Activated CD4-positive, CD25-positive, alpha-beta regulatory T cell treated with anti-CD3 and anti-CD28 coated beads, Interleukin-2, amount 50 U/mL, for 72 hours (primary cell): Measurements from ENCODE around the gene ATF7IP.

Experiments used
- DNase-seq: peaks from one replicate; pipeline ENCODE4 v3.0.0; 2021

The ATF7IP gene

DNA sequence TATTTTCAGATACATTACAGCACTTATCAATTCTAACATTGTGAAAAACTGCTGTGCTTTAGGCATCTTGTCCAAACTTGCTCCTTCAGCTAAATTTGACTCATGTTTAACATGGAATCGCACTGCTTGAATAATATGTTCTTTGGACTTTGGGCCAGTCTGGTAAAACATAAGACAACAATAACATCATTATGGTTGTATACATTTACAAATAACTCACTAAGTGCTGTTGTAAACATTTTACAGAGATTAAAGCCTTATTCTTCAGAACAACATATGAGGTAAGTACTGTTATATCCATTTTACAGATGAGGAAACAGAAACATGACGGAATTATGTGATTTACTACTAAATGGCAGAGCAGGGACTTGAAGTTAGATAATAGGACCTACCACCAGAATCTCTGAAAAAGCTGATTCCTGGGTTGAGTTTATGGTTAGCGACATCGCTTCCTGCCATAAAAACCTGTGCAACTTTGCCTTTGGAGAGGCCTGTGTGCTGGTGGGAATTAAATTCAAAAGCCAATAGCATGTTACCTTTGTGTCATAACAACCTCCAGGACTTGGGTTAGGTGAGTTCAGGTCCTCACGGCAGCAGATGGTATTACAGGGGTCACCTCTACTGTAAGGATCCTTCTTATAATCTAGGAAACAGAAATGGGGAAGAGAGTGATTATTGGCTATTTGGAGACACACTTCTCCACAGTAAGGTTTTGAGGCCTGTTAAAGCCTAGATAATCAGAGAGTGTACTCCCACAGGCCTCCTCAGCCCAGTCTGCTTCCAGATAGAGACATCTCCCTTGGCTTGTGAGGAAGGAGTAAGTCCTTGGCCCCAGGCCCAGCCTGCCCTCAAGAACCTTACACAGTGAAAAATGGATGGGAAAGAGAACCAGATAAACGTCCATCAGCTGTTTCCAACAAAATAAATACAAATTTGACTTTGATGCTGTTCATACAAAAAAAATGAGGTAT, 140.4 kb downstream of the ATF7IP start:
- no peak for DNase-seq

GRCh38 chr12:14510574-14510973, 145.1 kb downstream of the ATF7IP start:
- no peak for DNase-seq

DNA sequence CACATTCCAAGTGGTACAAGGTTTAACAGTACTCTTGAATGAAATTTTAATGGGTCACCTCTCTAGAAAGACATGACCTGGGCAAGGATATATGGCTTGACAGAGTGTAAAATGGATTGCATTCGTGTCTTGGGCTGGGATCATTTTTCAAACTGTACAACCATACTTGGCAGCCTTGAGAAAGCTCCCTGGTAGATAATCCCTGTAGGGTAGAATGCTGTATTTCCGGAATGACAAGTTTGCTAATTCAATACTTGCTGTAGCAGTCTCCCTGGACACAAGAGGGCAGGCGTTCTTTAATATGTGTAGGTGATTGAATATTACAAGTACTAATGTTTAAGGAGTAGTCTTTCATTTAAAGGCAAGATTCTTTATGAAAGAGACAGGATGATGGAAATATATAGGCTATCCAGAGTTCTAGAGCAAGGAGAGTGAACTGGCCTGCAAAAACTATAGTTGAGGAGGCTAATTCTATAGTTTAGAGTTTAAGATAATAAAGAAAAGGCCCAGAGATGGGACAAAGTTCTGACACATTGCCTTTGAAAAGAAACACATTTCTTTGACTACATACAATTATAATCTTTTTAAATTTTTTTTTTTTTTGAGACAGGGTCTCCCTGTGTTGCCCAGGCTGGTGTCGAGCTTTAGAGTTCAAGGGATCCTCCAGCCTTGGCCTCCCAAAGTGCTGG, 148.8 kb downstream of the ATF7IP start:
- DNase-seq, result no peak

DNA sequence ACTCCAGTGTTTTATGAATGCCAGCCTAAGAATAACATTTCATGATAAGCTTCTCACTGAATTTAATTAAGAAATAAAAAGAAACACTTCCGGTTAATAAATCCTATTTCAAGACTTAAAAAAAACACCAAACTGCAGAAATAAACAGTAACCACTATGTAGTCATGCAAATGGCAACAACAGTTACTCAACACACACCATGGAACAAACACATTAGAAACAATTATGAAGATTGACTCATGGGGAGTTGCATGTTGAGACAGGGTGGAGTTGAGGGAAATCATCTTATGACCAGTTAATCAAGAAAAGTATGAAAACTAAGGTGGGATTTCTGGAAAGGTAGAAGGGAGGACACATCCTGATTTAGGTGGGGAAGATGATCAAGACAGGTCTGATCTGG, 149.5 kb downstream of the ATF7IP start:
- DNase-seq, result no peak

DNA sequence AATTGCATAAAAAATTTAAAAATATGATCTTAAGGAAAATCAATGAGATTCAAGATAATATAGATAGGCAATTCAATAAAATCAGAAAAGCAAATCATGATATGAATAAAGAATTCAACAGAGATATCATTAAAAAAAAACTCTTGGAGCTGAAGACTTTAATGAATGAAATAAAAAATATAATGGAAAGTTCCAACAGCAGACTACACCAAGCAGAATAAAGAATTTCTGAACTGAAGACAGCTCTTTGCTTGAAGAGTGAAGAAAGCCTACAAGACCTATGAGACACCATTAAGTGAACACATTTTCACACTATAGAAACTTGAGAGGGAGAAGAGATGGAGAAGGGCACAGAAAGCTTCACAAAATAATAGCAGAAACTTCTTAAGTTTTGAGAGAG, 156.3 kb downstream of the ATF7IP start:
- DNase-seq, result no peak

DNA sequence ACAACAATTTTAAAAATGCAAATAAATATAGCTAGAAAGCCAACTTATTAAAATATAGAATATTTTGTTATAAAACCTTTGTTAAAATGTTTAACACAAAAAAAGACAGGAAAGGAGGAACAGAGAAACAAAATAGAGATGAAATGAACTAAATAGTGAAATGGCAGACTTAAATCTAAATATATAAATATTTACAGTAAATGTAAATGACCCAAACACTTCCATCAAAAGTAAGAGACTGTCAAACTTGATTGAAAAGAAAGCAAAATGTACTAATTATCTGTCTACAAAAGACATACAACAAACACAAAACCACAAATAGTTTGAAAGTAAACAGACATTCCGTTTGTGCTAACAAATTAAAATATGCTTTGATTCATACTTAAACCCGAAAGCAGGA, 160.5 kb downstream of the ATF7IP start:
- no peak for DNase-seq

DNA sequence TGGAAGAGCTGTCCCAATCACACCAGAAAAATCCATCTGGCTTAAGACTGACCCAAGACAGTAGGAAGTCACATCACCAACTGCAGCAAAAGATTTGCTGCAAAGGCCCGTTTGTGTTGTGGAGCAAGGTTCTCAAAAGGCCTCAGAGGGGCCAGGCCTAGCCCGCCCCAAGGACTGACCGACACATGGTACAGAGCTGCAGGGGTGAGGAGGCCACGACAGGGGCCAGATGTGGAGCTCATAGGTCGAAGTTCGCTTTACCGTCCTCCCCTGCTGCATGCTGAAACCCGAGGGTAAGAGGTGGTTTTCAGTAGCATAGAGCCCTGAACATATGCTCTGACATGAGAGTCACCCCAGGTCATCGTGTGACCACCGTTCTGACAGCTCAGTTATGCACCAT, 166.7 kb downstream of the ATF7IP start:
- no peak for DNase-seq

- no peak for DNase-seq
Observed at GRCh38 chr12:14537088-14537487, 171.6 kb downstream of the ATF7IP start.

- no peak for DNase-seq
Observed at GRCh38 chr12:14540801-14541462, 175.4 kb downstream of the ATF7IP start.

DNA sequence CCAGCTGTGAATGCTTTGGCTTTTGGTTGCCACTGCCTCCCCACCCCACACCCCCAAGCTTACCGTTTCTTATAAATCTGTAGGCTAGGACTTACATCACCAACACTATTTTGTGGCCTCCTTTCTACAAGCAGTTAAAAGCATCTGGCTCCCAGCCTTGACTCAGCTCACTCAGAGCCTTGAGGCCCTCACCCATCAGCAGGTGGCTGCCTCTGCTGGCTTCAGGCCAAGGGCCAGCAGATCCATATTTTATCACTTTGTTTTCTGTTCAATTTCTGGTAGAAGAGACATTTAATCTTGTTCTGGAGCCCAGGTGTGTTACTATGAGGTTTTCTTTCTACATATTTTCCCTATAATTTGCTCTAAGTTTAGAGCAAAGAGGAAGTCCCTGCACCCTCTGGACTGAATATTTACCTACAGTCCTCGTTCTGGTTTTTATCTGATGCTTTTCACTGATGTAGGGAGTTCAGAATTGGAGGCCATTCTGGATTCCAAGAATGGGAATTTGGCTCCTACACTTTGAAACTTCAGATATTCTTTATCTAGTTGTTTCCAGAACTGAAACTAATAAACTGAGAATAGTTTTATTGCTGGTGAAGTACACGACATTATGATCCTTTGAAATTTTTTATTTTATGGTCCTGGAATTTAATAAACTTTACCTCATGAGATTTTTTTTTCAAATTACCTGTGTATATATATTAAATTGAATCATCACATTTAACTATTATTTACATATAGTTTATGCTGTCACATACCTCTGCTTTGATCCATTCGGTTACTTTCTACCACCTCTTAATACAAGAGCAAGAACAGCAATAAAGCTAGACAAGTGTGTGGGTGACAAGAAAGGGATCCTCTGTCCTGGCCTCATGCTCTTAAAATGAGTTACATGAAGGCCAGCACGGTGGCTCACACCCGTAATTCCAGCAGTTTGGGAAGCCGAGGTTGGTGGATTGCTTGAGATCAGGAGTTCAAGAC, 180.0 kb downstream of the ATF7IP start:
- no peak for DNase-seq

GRCh38 chr12:14547571-14547970, 182.1 kb downstream of the ATF7IP start:
- DNase-seq, result no peak

DNA sequence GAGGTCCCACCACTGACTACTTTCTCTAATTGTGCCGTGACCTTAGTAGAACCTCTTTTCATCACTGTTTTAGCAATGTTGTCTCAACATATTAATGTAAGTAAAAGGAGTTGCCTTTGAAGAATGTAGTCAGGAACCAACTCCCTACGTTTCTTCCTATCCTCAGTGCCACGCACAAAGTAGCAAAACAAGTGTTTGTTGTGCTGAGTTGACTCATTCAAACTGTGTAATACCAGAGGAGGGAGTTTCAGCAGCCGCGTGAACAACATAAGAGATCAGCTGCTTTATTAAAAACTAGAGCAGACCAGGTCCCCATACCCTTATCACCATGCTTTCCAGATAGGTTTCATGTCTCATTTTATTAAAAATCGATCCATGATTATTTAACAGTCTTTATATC, 183.1 kb downstream of the ATF7IP start:
- no peak for DNase-seq
